Bone marrow (tissue), 2 donors: ENCODE data around the gene EEA1.

Experiments used
- DNase-seq, 2 donors: peaks; one replicate each; lab custom pipeline; 2025; lab: John Stamatoyannopoulos, UW

Gene EEA1

GRCh38 chr12:92879698-92880322 is 49.3 kb downstream of the EEA1 start:
- DNase-seq, result no peak

GRCh38 chr12:92877904-92878303 is 51.2 kb downstream of the EEA1 start:
- DNase-seq, result no peak

- no peak for DNase-seq
These were observed 52.6 kb downstream of the EEA1 start for GRCh38 chr12:92876496-92876895.

- DNase-seq, result no peak
These were observed 58.0 kb downstream of the EEA1 start for GRCh38 chr12:92871116-92871515.

GRCh38 chr12:92866418-92866817 is 62.7 kb downstream of the EEA1 start:
- no peak for DNase-seq

GRCh38 chr12:92863251-92863650 is 65.8 kb downstream of the EEA1 start:
- peak in 1 of 2 donors; percentile 3 for DNase-seq

- no peak for DNase-seq
These were observed 67.7 kb downstream of the EEA1 start for GRCh38 chr12:92861381-92861780.

GRCh38 chr12:92860521-92860920 is 68.6 kb downstream of the EEA1 start:
- DNase-seq, result no peak

- DNase-seq, result no peak
These were observed 69.3 kb downstream of the EEA1 start for GRCh38 chr12:92859650-92860386.

GRCh38 chr12:92857818-92858217 is 71.3 kb downstream of the EEA1 start:
- DNase-seq, result no peak

- DNase-seq, result no peak
These were observed 74.8 kb downstream of the EEA1 start for GRCh38 chr12:92854344-92854743.

- no peak for DNase-seq
These were observed 80.4 kb downstream of the EEA1 start for GRCh38 chr12:92848740-92849139.

GRCh38 chr12:92847368-92847767 is 81.7 kb downstream of the EEA1 start:
- DNase-seq, result no peak

GRCh38 chr12:92845329-92845728 is 83.8 kb downstream of the EEA1 start:
- no peak for DNase-seq

GRCh38 chr12:92844151-92844763 is 84.8 kb downstream of the EEA1 start:
- DNase-seq, result no peak

GRCh38 chr12:92829686-92830282 is 99.3 kb downstream of the EEA1 start:
- no peak for DNase-seq

- no peak for DNase-seq
These were observed 100.5 kb downstream of the EEA1 start for GRCh38 chr12:92828565-92828964.

GRCh38 chr12:92827836-92828431 is 101.2 kb downstream of the EEA1 start:
- peak in 1 of 2 donors; percentile 29 for DNase-seq

GRCh38 chr12:92821142-92821541 is 108.0 kb downstream of the EEA1 start:
- DNase-seq, result no peak

- DNase-seq, result no peak
These were observed 114.5 kb downstream of the EEA1 start for GRCh38 chr12:92814584-92814983.

- no peak for DNase-seq
These were observed 118.7 kb downstream of the EEA1 start for GRCh38 chr12:92810370-92810769.

GRCh38 chr12:92803903-92804302 is 125.2 kb downstream of the EEA1 start:
- DNase-seq, result no peak

GRCh38 chr12:92802906-92803305 is 126.2 kb downstream of the EEA1 start:
- no peak for DNase-seq
